Astrocyte (in vitro differentiated cells and primary cell): ENCODE measurements around the gene PODNL1. TPM values are rescaled to one million over a fixed set of nuclear protein-coding genes. Genes with fewer than 3 reads are reported as not detected.
"Not testable (repeated sequence)": the region's sequence is repeated elsewhere in the genome, so short reads cannot be mapped to it uniquely, and the experiment has no call there.

ENCODE experiments used
- DNase-seq: peaks from one replicate; pipeline ENCODE4 v3.0.0-alpha.2; 2010; ENCODE audit warnings: low read depth
- FAIRE-seq: peaks from 2 replicates; lab custom pipeline; 2011; peaks lifted over from hg19 to GRCh38; lab: Jason Lieb, UNC
- H2AFZ ChIP-seq: 2 replicates; pipeline ENCODE4 v1.6.0; 2012; ENCODE audit warnings: low read depth, low read length, inconsistent platforms
- H3K27ac ChIP-seq: 2 replicates; pipeline ENCODE4 v1.5.1; 2011; ENCODE audit warnings: low read depth, low read length, inconsistent platforms
- H3K27me3 ChIP-seq: 2 replicates; pipeline ENCODE4 v1.6.0; 2011; ENCODE audit warnings: low read length, inconsistent platforms; ENCODE audit not compliant: insufficient read depth
- H3K36me3 ChIP-seq: 2 replicates; pipeline ENCODE4 v1.5.1; 2011; ENCODE audit warnings: low read length, inconsistent platforms; ENCODE audit not compliant: insufficient read depth
- H3K4me1 ChIP-seq: 2 replicates; pipeline ENCODE4 v1.5.1; 2011; ENCODE audit warnings: low read length, inconsistent platforms; ENCODE audit not compliant: insufficient read depth
- H3K4me2 ChIP-seq: 2 replicates; pipeline ENCODE4 v1.6.0; 2012; ENCODE audit warnings: low read length, inconsistent platforms
- H3K4me3 ChIP-seq: 2 replicates; pipeline ENCODE4 v1.5.1; 2011; ENCODE audit warnings: low read depth, mild to moderate bottlenecking, low read length, inconsistent platforms; ENCODE audit not compliant: insufficient read depth
- H3K79me2 ChIP-seq: 2 replicates; pipeline ENCODE4 v1.6.0; 2012; ENCODE audit warnings: mild to moderate bottlenecking, low read length, inconsistent platforms; ENCODE audit not compliant: insufficient read depth
- H3K9ac ChIP-seq: 2 replicates; pipeline ENCODE4 v1.6.0; 2012; ENCODE audit warnings: mild to moderate bottlenecking, low read length, inconsistent platforms
- H3K9me3 ChIP-seq: 2 replicates; pipeline ENCODE4 v1.5.1; 2012; ENCODE audit warnings: low read depth, mild to moderate bottlenecking, low read length, inconsistent platforms; ENCODE audit not compliant: insufficient read depth
- H4K20me1 ChIP-seq: 2 replicates; pipeline ENCODE4 v1.6.0; 2012; ENCODE audit warnings: low read length, inconsistent platforms; ENCODE audit not compliant: insufficient read depth
- H3K27ac Mint-ChIP-seq: one replicate; pipeline ENCODE4 v1.8.0; 2021; ENCODE audit warnings: mild to moderate bottlenecking, mixed read lengths; ENCODE audit not compliant: unreplicated experiment
- H3K27me3 Mint-ChIP-seq: one replicate; pipeline ENCODE4 v1.8.0; 2021; ENCODE audit warnings: low read depth, mixed read lengths; ENCODE audit not compliant: unreplicated experiment
- H3K36me3 Mint-ChIP-seq: one replicate; pipeline ENCODE4 v1.8.0; 2021; ENCODE audit warnings: low read depth, mixed read lengths; ENCODE audit not compliant: unreplicated experiment
- H3K4me1 Mint-ChIP-seq: one replicate; pipeline ENCODE4 v1.8.0; 2021; ENCODE audit warnings: low read depth, mixed read lengths; ENCODE audit not compliant: unreplicated experiment
- H3K4me3 Mint-ChIP-seq: one replicate; pipeline ENCODE4 v1.8.0; 2021; ENCODE audit warnings: mild to moderate bottlenecking, moderate library complexity, mixed read lengths; ENCODE audit not compliant: unreplicated experiment
- H3K9me3 Mint-ChIP-seq: one replicate; pipeline ENCODE4 v1.8.0; 2021; ENCODE audit warnings: mild to moderate bottlenecking, mixed read lengths; ENCODE audit not compliant: unreplicated experiment
- CTCF ChIP-seq: IDR thresholded peaks from 2 replicates; pipeline ENCODE4 v1.5.1; 2011; ENCODE audit warnings: low read depth, mild to moderate bottlenecking, inconsistent platforms, low read length, moderate library complexity; ENCODE audit not compliant: insufficient read depth
- EZH2 ChIP-seq: IDR thresholded peaks from 2 replicates; pipeline ENCODE4 v1.6.1; 2012; ENCODE audit warnings: mild to moderate bottlenecking, low read length, inconsistent platforms; ENCODE audit not compliant: insufficient read depth
- total RNA-seq: library from RNA; stranded (reverse); gene quantifications from 2 replicates; pipeline ENCODE4 v1.2.1, GENCODE V29; 2021

The PODNL1 gene
- total RNA-seq, 1 donor from 2014 or later: 3.3 TPM

- Histone ChIP-seq H3K9me3 (no peaks in the 10 kb centered on the region), H3K9ac (no peak overlapping the region), H3K4me2 (no peak overlapping the region), H3K4me1 (no peaks in the 10 kb centered on the region), H3K79me2 (no peaks in the 10 kb centered on the region), H3K36me3 (peaks cover 3% of the 10 kb centered on the region), H3K27me3 (no peaks in the 10 kb centered on the region), H3K27ac (no peak overlapping the region), H4K20me1 (no peaks in the 10 kb centered on the region), H2AFZ (no peak overlapping the region), H3K4me3 (no peak overlapping the region)
- Mint-ChIP-seq H3K9me3 (peaks cover 2% of the 10 kb centered on the region), H3K36me3 (peaks cover 30% of the 10 kb centered on the region), H3K27me3 (no peaks in the 10 kb centered on the region), H3K4me3 (no peak overlapping the region), H3K4me1 (no peaks in the 10 kb centered on the region), H3K27ac (no peak overlapping the region)
- DNase-seq: no peak
- no peak for FAIRE-seq
- no peak for TF ChIP-seq EZH2
- no peak for TF ChIP-seq CTCF
Measured at GRCh38 chr19:13926715-13927114, 11.5 kb downstream of the PODNL1 start.

- no peak for DNase-seq
- no peak overlapping the region for H3K4me2 ChIP-seq
- no peaks in the 10 kb centered on the region for H3K4me1 ChIP-seq
- H3K27ac Mint-ChIP-seq: no peak overlapping the region
- H3K36me3 Mint-ChIP-seq: peaks cover 37% of the 10 kb centered on the region
- no peak overlapping the region for H3K9ac ChIP-seq
- FAIRE-seq: no peak
- no peaks in the 10 kb centered on the region for H3K27me3 ChIP-seq
- peaks cover 2% of the 10 kb centered on the region for H3K9me3 Mint-ChIP-seq
- peaks cover 3% of the 10 kb centered on the region for H3K9me3 ChIP-seq
- no peak overlapping the region for H3K27ac ChIP-seq
- no peak overlapping the region for H3K4me3 ChIP-seq
- no peak overlapping the region for H3K4me3 Mint-ChIP-seq
- TF ChIP-seq CTCF (no peak), EZH2 (no peak)
- no peak overlapping the region for H2AFZ ChIP-seq
- H3K27me3 Mint-ChIP-seq: no peaks in the 10 kb centered on the region
- no peaks in the 10 kb centered on the region for H3K79me2 ChIP-seq
- H4K20me1 ChIP-seq: no peaks in the 10 kb centered on the region
- peaks cover 3% of the 10 kb centered on the region for H3K36me3 ChIP-seq
- no peaks in the 10 kb centered on the region for H3K4me1 Mint-ChIP-seq
Measured at GRCh38 chr19:13926010-13926409, 12.2 kb downstream of the PODNL1 start.

GRCh38 chr19:13923194-13923987 is 14.8 kb downstream of the PODNL1 start:
- Mint-ChIP-seq H3K36me3 (peaks cover 44% of the 10 kb centered on the region), H3K9me3 (peaks cover 2% of the 10 kb centered on the region), H3K27me3 (no peaks in the 10 kb centered on the region), H3K4me1 (no peaks in the 10 kb centered on the region), H3K4me3 (no peak overlapping the region), H3K27ac (no peak overlapping the region)
- Histone ChIP-seq H3K4me3 (no peak overlapping the region), H2AFZ (no peak overlapping the region), H3K4me1 (no peaks in the 10 kb centered on the region), H4K20me1 (no peaks in the 10 kb centered on the region), H3K79me2 (no peaks in the 10 kb centered on the region), H3K27me3 (no peaks in the 10 kb centered on the region), H3K27ac (no peak overlapping the region), H3K4me2 (no peak overlapping the region), H3K9ac (no peak overlapping the region), H3K9me3 (peaks cover 7% of the 10 kb centered on the region), H3K36me3 (peaks cover 3% of the 10 kb centered on the region)
- TF ChIP-seq CTCF: no peak
- TF ChIP-seq EZH2: no peak
- DNase-seq (no peak), FAIRE-seq (no peak)

- not testable (repeated sequence) for H3K4me3 Mint-ChIP-seq, H3K4me1 Mint-ChIP-seq, H3K4me2 ChIP-seq, H3K27ac Mint-ChIP-seq, H3K4me1 ChIP-seq, H3K27me3 Mint-ChIP-seq, DNase-seq, H3K9me3 ChIP-seq, H4K20me1 ChIP-seq, H3K27me3 ChIP-seq, H2AFZ ChIP-seq, H3K79me2 ChIP-seq, H3K36me3 ChIP-seq, H3K9ac ChIP-seq, FAIRE-seq, H3K9me3 Mint-ChIP-seq, H3K27ac ChIP-seq, H3K4me3 ChIP-seq
- peaks cover 40% of the 10 kb centered on the region for H3K36me3 Mint-ChIP-seq
Measured at GRCh38 chr19:13922118-13922517, 16.1 kb downstream of the PODNL1 start.
